HG02938 (cell line): ENCODE data around the gene SLC6A20.

Source experiments
- ATAC-seq: cut with Tn5 transposase; IDR thresholded peaks from one replicate; pipeline ENCODE4 v1.9.1; 2021; ENCODE audit warnings: mild to moderate bottlenecking, moderate library complexity; ENCODE audit not compliant: unreplicated experiment

Gene SLC6A20

DNA sequence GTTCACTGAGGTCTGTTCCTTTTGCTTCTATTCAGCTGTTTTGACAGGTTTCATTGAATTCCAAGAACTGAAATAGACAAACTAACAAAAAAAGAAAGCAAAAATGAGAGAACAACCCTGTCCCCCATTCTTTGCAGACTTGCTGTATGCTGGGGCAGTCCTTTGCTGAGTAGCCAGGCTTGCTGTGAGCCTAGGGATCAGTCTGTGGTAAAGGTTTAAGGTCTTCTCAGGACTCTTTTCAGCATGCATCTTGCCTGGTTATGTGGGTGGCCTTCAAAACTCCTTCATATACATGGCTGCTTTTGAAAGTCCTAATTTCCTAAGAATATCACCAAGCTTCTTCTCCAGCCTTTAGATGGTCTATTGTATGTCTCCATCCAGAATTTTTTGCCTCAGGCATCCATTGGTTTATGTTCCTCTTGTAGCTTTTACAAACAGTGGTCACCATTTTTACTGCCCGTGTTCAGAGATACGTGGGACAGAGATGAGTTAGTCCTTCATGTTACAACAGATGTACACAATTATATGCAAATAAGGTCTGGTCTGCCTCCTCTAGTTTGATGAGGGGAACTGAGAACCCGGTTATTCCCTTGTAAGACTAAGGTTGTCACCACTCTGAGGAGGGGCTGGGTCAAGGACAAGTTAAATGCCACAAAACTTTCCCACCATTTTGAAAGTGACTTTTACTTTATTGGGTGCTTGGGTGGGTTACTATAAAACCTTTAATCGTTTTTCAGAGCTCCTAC, 65.8 kb downstream of the SLC6A20 start:
- ATAC-seq, result no peak

DNA sequence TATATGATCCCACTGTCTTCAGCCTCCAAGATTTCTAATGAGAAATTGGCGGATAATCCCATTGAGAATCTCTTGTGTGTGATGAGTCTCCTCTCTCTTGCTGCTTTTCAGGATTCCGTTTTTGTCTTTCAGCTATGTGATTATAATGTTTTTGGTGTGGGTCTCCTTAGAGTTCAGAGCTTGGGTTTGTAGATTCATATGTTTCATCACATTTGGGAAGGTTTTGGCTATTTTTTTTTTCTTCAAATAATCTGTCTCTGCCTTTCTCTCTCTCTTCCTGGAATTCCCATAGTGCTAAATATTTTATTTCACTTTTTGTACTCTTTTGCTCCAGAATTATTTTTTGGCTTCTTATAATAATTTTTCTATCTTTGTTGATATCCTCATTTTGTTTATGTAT, 66.7 kb downstream of the SLC6A20 start:
- ATAC-seq, result no peak

DNA sequence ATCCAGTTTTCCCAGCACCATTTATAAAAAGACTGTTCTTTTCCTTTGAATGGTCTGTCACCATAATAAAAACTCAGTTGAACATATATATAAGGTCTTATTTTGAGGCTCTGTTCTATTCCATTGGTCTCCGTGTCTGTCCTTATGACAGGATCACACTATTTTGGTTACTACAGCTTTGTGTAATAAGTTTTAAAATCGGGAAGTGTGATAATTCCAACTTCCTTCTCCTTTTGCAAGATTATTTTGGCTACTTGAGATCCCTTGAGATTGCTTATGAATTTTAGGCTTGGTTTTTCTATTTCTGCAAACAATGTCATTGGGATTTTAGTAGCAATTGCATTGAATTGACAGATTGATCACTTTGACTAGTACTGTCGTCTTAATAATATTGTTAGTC, 71.4 kb downstream of the SLC6A20 start:
- no peak for ATAC-seq

DNA sequence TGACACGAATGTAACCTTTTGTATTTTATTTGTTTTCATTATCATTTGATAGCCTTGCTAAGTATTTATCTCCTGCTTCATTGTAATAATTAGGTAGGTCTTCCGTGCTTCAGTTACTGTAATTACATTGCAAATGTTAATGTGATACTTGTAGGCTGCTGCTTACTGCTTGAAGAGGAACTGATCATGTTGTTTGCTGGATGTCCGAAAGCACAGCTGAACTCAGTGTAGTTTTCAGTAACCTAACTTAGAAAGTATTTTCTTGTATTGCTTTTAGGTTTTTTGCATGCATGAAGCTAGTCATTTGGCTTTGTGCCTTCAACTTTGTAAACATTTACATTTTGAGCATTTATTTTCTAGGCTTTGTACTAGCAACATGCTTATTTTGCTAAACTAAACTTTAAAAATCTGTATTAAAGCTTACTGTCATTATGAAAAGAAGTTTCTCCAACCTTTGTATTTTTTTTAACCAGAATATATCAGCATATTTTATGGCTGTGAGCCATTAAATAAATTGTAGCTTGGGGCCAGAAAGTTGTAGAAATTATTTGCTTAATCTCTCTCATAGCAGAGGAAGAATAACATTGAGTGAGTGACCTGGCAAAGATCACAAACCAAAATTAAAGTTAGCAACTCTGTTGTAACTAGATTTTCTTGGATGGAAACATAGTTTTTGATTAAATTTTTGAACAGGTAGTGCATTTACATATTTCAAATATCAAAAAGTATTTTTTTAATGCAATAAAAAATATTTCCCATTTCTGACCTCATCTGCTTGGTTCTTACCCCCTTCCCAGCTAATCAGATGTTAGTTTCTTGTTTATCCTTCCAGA, 76.5 kb downstream of the SLC6A20 start:
- ATAC-seq, result no peak

DNA sequence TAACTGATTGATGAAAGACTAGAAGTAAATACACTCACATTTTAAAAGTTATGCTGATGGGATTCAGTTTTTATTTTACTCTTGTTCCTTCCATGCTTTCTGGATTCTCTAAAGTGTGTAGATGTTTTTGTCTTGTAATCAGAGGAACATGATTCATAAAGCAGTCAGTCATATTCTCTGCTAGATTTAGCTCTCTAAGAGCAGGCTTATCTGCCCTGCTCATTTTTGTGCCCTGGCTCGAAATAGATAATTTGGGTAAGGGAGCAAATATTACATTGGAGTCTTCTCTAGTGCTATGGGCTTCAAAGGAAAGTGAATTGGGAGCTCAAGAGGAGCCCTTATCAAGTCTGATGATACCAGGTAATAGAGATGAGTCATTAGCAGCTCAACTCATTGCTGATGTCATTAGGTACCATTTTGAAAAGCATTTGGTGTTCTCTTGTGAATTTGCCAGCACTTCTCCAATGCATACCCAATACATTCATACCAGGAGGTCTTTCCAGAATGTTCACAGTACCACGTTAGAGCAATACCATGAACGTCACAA, 79.5 kb downstream of the SLC6A20 start:
- ATAC-seq, result no peak

DNA sequence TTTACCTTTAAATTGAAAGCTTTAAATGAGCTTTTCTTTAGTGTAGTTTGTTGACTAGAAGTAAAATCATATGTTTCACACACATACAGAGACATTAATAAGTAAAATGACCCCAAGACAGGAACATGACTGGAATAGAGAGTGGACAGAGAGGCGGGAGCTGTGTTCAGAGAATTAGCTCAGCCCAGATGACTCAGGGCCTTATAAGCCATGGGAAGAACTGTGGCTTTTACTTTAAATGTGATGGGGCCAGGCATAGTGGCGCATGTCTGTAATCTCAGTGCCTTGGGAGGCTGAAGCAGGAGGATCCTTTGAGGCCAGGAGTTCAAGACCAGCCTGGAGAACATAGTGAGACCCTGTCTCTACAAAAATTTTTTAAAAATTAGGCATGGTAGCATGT, 80.4 kb downstream of the SLC6A20 start:
- ATAC-seq, result no peak

DNA sequence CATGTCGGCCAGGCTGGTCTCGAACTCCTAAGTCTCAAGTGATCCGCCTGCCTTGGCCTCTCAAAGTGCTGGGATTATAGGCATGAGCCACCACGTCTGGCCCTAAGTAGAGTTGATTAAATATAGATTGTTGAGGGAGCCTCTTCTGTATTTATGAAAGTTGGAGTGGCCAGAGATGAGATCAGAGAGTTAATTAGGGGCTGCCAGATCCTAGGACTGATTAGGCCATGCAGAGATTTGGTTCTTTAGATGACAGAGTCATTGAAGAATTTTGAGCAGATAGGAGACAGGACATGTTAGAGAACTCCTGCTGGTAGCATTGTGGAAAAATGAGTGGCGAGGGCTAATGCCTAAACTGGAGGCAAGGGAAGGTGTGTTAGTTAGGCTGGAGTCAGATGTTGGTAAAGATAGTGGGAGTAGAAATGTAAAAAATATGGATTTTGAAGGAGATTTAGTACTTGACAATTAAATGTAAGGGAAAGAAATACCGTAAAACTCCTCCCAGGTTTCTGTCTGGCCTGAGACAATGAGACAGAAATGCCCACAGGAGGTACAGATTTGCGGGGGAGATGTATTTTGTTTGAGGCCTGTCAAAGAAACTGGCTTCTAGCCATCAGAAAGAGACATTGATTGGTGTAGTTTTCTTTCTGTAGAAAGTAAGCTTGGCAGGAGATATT, 83.8 kb downstream of the SLC6A20 start:
- ATAC-seq, result no peak

DNA sequence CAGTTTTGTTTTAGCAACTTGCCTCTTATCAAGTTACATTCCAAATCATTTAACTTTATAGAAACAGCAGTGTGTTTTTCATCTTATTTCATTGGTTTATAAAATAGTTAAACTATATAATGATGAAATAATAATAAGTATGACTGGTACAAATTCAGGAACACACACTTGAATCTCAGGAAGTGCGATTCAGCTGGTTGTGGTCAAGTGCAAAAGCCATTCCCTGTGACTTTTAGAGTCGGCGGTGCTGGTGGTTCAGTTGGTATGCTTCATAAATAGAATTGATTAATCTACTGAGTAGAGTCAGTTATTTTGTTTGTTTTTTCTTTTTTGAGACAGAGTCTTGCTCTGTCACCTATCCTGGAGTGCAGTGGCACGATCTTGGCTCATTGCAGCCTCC, 84.4 kb downstream of the SLC6A20 start:
- no peak for ATAC-seq

DNA sequence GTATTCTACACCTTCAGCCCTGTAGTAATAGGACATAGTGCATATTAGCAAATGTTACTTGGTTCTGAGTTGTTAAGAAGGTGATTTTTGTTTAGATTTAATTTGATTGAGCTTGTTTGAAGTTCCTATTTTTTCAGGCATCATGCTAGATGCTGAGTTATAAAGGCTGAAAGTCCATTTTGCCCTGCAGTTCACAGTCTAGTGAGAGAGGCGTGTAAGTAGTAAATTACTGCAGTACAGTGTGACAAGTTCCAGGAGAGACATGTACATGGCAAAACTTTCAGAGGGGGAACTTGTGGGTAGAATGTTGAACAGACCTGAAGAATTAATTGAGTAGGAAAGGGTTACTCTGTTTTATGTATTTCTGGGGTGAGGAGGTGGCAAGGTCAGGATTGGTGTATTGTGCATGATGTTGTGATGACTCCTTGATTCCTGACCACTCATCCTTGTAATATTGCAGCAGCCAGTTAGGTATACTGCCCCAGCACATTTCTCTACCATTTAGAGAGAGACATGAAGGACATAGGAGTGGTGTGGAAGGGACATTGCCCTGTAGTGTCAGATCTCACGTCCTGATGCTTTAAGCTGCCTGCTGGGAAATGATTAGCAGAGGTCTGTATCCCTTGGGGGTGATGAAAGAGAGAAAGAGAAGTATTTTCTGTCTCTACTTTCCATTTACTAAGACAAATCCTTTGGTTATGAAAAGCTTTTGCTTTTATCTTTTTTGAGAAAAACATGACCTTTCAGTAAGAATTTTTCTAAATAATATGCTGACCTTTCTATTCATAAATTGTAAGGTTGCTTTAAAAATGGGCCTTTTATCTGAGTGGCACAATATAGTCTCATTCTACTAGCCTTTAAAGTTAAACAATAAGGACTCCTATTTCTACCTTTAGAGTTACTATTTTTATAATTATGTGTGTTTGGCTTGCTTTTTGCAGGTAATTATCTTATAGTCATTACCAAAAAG, 90.2 kb downstream of the SLC6A20 start:
- ATAC-seq, result no peak
